Left lung (tissue), 10 donors: ENCODE measurements around the gene PRR30. TPM values are rescaled to one million over a fixed set of nuclear protein-coding genes. Genes with fewer than 3 reads are reported as not detected.

Experiments used
- ATAC-seq: fragments of 200-7000 bp; cut with Tn5 transposase; one replicate; pipeline ENCODE4 v1.9.1; 2020; ENCODE audit warnings: moderate library complexity
- DNase-seq, 4 donors: peaks; one replicate each; pipeline ENCODE4 v3.0.0-alpha.2; 2013 to 2020
- H3K27ac ChIP-seq, 2 donors: fragments of 200-600 bp; sonication (generic) in 1 of 2; one replicate each; pipeline versions ENCODE4 v1.5.0 to v1.8.0; 2020 to 2021
- H3K27me3 ChIP-seq, 2 donors: fragments of 200-600 bp; sonication (generic) in 1 of 2; one replicate each; pipeline versions ENCODE4 v1.5.0 to v1.8.0; 2020 to 2021
- H3K36me3 ChIP-seq, 2 donors: fragments of 200-600 bp; sonication (generic) in 1 of 2; one replicate each; pipeline versions ENCODE4 v1.5.0 to v1.8.0; 2020 to 2021
- H3K4me1 ChIP-seq, 2 donors: fragments of 200-600 bp; one replicate each; pipeline ENCODE4 v1.8.0; 2021
- H3K4me3 ChIP-seq, 2 donors: fragments of 200-600 bp; sonication (generic) in 1 of 2; one replicate each; pipeline versions ENCODE4 v1.5.0 to v1.8.0; 2020 to 2021; ENCODE audit warnings: mild to moderate bottlenecking in 1 of 2
- H3K9me3 ChIP-seq, 2 donors: fragments of 200-600 bp; sonication (generic) in 1 of 2; one replicate each; pipeline versions ENCODE4 v1.5.0 to v1.8.0; 2020 to 2021
- CTCF ChIP-seq, 2 donors: fragments of 200-600 bp; sonication (generic) in 1 of 2; IDR thresholded peaks; one replicate each; pipeline versions ENCODE4 v1.5.0 to v1.8.0; 2021; ENCODE audit warnings: antibody characterized with exemption in 2 of 2
- intact Hi-C, 2 donors: fragments of 100-400 bp; cut with DNase I; formaldehyde crosslinking; loops; one replicate each; pipeline versions ENCODE4 v1.11.2 to v1.14.2; 2022
- polyA plus RNA-seq, 6 donors: library from polyadenylated mRNA; unstranded; fragments of 120-200 nt; gene quantifications; one replicate each; pipeline ENCODE4 v1.2.1, GENCODE V29; 2013; ENCODE audit not compliant: insufficient read length in 6 of 6
- total RNA-seq, 2 donors: library from RNA; stranded (reverse); fragmentation: NEBNext Ultra II Directional; extraction: Animal tissue kit (Norgen Biotek cat#: 25700); gene quantifications; one replicate each; pipeline ENCODE4 v1.2.1, GENCODE V29; 2021
- donor health status: DM: no; HTN: yes; CAD: no.
- donor health status: DM: no; HTN: no; CAD: no.

The PRR30 gene
- total and polyA plus RNA-seq, 8 donors: not detected

- ATAC-seq: no peak
- H3K9me3 ChIP-seq: no peaks in the 10 kb centered on the region
- intact Hi-C loops: no loop called here
- no peaks in the 10 kb centered on the region for H3K36me3 ChIP-seq
- no peak overlapping the region for H3K4me3 ChIP-seq
- peaks cover 0 to 14% of the 10 kb centered on the region in 2 donors for H3K27me3 ChIP-seq
- no peak for DNase-seq
- H3K4me1 ChIP-seq: peaks cover 6 to 10% of the 10 kb centered on the region in 2 donors
- TF ChIP-seq CTCF (IDR thresholded peaks at IDR 0.05): no peak
- H3K27ac ChIP-seq: no peak overlapping the region
These were observed 1.1 kb downstream of the PRR30 start for GRCh38 chr2:27138111-27138510.

GRCh38 chr2:27137322-27137935, 1.8 kb downstream of the PRR30 start:
- Histone ChIP-seq H3K36me3 (peaks cover 0 to 3% of the 10 kb centered on the region in 2 donors), H3K4me3 (no peak overlapping the region), H3K4me1 (peaks cover 9 to 16% of the 10 kb centered on the region in 2 donors), H3K27ac (no peak overlapping the region), H3K27me3 (peaks cover 0 to 12% of the 10 kb centered on the region in 2 donors), H3K9me3 (no peaks in the 10 kb centered on the region)
- DNase-seq (peak in 1 of 4 donors; percentile 75), ATAC-seq (no peak)
- intact Hi-C loops: no loop called here
- no peak for TF ChIP-seq CTCF (IDR thresholded peaks at IDR 0.05)

DNA sequence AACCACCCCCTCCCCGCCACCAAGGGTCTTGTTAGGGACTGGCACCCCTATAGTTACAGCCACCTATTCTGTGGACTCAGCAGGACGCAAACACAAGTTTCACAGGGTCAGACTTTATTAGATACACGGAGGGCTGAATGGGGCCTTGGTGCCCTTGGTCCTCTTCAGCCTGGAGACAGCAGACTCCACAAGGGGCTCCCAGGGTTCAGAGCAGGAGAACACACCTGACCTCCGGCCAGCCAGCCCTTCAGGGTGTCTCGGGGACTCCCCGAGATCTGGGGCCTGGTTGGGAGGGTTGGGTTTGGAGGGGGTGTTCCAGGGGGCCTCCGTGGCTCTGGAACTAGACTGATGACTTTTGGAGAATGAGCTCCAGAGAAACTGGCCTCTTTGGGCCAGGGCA, 2.5 kb downstream of the PRR30 start:
- Histone ChIP-seq H3K36me3 (peaks cover 0 to 10% of the 10 kb centered on the region in 2 donors), H3K27ac (no peak overlapping the region), H3K9me3 (no peaks in the 10 kb centered on the region), H3K4me3 (no peak overlapping the region), H3K4me1 (peaks cover 9 to 16% of the 10 kb centered on the region in 2 donors), H3K27me3 (peaks cover 0 to 5% of the 10 kb centered on the region in 2 donors)
- DNase-seq (no peak), ATAC-seq (no peak)
- TF ChIP-seq CTCF (IDR thresholded peaks at IDR 0.05): no peak
- intact Hi-C loops: no loop called here

DNA sequence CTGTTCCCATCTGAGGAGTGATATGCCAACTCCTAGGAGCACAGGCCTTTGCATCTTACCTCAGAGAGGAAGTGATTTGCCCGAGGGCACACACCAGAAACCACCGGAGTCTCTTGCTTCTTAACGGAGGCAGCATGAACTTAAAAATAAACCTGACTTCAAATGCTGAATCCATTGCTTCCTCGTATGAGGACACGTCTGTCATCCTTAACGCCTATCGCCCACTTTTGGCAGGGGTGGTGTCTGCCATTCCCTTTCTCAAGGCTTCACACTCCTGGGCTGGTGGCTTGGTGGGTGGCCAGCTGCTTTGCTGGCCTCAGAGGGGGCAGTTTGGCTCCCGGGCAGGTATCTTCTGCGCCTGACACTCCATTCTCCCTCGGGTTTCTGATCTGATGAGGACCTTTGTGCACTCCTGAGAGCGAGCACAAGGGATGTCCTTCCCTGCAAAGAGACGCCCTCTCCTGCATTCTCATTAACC, 3.7 kb downstream of the PRR30 start:
- TF ChIP-seq CTCF (IDR thresholded peaks at IDR 0.05): no peak
- no peak overlapping the region for H3K27ac ChIP-seq
- H3K27me3 ChIP-seq: no peaks in the 10 kb centered on the region
- H3K4me3 ChIP-seq: no peak overlapping the region
- no peak for ATAC-seq
- DNase-seq: no peak
- H3K9me3 ChIP-seq: no peaks in the 10 kb centered on the region
- intact Hi-C loops: no loop called here
- peaks cover 0 to 22% of the 10 kb centered on the region in 2 donors for H3K36me3 ChIP-seq
- H3K4me1 ChIP-seq: peaks cover 9 to 16% of the 10 kb centered on the region in 2 donors

DNA sequence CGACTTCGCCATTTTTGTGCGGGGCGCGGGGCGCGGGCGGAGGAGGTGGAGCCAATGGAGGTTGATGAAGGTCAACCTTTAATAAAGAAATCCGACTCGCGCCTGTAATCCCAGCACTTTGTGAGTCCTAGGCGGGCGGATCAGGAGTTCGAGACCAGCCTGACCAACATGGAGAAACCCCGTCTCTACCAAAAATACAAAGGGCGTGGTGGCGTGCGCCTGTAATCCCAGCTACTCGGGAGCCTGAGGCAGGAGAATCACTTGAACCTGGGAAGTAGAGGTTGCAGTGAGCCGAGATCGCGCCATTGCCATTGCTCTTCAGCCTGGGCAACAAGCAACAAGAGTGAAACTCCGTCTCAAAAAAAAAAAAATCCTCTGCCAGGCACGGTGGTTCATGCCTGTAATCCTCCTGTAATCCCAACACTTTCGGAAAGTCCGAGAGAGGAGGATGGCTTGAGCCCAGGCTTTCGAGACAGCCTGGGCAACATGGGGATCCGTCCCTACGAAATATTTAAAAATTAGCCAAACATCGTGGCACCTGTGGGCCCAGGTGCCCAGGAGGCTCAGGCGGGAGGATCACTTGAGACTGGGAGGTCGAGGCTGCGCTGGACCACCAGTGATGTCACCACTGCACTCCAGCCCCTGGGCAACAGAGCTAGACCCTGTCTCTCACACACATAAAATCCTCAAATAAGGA, 4.3 kb downstream of the PRR30 start:
- Histone ChIP-seq H3K4me1 (peaks cover 9 to 16% of the 10 kb centered on the region in 2 donors), H3K4me3 (peak overlapping the region; percentile 98 to 100), H3K27ac (peak overlapping the region; percentile 82 to 90), H3K9me3 (no peaks in the 10 kb centered on the region), H3K27me3 (no peaks in the 10 kb centered on the region), H3K36me3 (peaks cover 0 to 28% of the 10 kb centered on the region in 2 donors)
- no peak for TF ChIP-seq CTCF (IDR thresholded peaks at IDR 0.05)
- DNase-seq (no peak), ATAC-seq (no peak)
- intact Hi-C loops: no loop called here
